ENCODE data around the gene ASB5. TPM values are rescaled to one million over a fixed set of nuclear protein-coding genes. Genes with fewer than 3 reads are reported as not detected.
"Not testable (repeated sequence)": the region's sequence is repeated elsewhere in the genome, so short reads cannot be mapped to it uniquely, and the experiment has no call there.

ASB5 gene
- total RNA-seq, 1 donor from 2014 or later = not detected

GRCh38 chr4:176279560-176279959 is 10.5 kb upstream of the ASB5 start:
- not testable (repeated sequence) for ATAC-seq; DNase-seq (ENCODE audit: low spot score)

DNA sequence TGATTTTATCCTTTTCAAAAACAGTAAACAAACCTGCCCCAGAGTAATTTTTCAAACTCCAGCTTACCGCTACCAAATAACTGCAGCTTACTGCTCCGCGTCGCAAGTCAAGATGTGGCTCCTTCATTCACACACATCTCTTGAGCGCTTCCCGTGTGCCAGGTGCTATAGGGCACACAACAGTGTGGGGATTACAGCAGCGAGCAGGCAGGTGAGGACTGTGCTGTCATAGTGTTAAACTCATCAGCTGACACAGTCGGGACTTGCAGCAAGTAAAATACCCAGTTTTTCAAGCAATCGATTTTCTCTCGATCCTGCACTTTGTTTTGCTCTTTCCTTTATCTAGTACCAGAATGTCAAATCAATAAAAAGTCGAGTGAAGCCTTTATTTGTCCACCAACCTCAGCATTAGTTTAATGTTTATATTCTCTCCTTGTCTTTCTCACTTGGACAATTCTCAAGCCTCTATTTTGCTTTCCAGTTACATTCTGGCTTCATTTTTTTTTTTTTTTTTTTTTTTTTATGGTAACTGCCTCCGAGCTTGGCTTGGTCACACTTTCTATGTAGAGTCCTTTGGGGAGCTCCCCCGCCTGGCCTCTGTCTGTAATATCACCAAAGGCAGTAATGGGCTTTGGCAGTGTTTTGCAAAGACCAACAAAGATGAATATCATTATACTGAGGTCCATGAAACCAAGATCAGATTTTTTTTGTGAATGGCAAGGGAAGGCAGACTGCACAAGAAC is 8.3 kb upstream of the ASB5 start:
- ATAC-seq = peak; percentile 99
- peak; percentile 49 for DNase-seq (ENCODE audit: low spot score)

GRCh38 chr4:176276710-176277109 is 7.7 kb upstream of the ASB5 start:
- no peak for DNase-seq (ENCODE audit: low spot score)
- no peak for ATAC-seq

GRCh38 chr4:176274441-176274840 is 5.4 kb upstream of the ASB5 start:
- DNase-seq (ENCODE audit: low spot score) (no peak), ATAC-seq (no peak)

GRCh38 chr4:176273736-176274135 is 4.7 kb upstream of the ASB5 start:
- DNase-seq (ENCODE audit: low spot score) = no peak
- ATAC-seq = no peak

DNA sequence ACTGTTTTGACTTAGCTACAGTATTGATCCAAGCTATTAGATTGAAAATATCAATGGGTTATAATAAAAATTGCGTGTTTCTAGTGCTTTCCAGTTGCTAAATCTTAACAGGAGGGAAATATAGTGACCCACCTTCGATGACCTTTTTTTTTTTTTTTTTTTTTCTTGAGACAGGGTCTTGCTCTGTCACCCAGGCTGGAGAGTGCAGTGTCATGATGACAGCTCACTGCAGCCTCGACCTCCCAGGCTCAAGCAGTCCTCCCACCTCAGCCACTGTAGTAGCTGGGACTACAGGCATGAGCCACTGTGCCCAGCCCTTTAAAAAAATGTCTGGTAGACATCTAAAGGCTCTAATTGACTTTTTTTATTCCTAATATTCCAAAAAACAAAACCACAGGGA is 3.8 kb upstream of the ASB5 start:
- DNase-seq (ENCODE audit: low spot score) = no peak
- ATAC-seq = no peak

DNA sequence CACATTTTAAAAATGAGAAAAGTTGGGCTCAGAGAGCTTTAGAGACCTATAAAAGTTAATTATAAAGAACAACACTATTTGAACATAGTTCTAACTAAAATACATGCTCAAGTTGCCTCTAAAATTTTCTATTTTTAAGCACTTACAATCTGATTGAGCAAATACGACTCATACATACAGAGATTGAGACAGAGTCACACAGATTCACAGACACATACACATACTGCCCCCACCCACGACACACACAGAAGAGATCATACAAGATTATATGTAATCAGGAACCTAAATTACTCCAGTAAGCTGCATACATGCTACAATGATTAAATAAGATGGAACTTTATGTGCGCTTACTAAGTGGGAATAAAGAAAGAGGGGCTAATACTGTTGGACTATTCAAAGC is 2.7 kb upstream of the ASB5 start:
- DNase-seq (ENCODE audit: low spot score) (no peak), ATAC-seq (no peak)

DNA sequence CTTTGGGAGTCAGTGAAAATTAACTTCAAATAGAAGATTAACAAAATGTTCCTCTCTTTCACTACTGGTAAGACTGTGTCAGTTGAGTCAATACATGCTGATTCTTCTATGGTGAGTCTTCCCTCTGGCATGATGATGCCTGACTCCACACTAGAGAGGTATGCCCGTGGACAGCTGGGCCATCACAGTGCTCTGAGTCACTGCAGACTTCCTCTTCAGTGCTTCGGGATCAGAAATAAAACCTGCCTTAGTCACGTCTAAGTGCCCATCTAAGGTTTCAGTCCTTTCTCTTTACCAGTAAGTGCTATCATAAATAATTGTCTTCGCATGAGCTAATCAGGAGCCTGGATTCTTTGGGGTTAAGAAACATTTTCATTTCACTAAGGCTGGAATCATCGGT is 1.6 kb upstream of the ASB5 start:
- ATAC-seq = no peak
- DNase-seq (ENCODE audit: low spot score) = no peak

- ATAC-seq (no peak), DNase-seq (ENCODE audit: low spot score) (no peak)
Measured at GRCh38 chr4:176266026-176266425, 3.0 kb downstream of the ASB5 start.

DNA sequence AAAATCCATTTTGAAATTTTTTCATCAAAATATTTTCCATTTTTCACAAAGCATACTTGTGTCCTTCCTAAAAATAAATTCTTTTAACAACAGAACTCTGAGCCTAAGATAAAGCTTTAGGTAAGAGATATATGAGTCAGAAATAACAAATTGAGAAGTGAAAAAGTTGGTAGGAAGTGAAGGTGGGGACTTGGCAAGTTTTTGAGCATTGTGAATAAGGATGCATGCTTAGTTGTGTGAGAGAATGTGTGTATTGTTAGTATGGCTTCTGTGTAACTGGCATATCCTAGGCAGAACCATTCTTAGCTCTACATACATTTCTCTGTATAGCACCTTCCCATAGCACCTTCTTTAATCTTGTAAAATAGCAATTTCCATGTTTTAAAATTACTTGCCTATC is 6.8 kb downstream of the ASB5 start:
- ATAC-seq (no peak), DNase-seq (ENCODE audit: low spot score) (no peak)

- ATAC-seq (no peak), DNase-seq (ENCODE audit: low spot score) (no peak)
Measured at GRCh38 chr4:176261481-176261880, 7.5 kb downstream of the ASB5 start.

DNA sequence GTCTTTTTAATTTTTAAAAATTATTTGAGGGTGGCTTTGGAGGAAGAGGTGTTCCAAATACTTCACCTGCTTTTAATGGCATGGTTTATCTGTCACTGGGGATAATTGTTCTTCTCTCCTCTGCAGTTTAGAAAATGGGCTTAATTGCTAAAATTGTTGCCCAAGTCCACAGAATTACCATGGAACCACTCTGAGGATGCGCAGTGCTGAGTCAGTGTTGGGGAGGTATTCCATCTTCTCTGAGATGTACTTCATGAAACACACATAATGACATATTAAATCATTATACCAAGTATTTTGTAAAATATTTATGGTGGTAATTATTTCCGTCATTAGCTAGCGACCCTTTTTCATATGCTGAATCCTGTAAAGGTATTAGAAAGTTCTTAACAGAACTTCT is 8.0 kb downstream of the ASB5 start:
- ATAC-seq (no peak), DNase-seq (ENCODE audit: low spot score) (no peak)

GRCh38 chr4:176259330-176260090 is 9.5 kb downstream of the ASB5 start:
- DNase-seq (ENCODE audit: low spot score) = no peak

GRCh38 chr4:176258135-176258534 is 10.9 kb downstream of the ASB5 start:
- ATAC-seq (no peak), DNase-seq (ENCODE audit: low spot score) (no peak)

More at GRCh38 chr4:176259330-176260090, 9.5 kb downstream of the ASB5 start:
- no peak for ATAC-seq

DNA sequence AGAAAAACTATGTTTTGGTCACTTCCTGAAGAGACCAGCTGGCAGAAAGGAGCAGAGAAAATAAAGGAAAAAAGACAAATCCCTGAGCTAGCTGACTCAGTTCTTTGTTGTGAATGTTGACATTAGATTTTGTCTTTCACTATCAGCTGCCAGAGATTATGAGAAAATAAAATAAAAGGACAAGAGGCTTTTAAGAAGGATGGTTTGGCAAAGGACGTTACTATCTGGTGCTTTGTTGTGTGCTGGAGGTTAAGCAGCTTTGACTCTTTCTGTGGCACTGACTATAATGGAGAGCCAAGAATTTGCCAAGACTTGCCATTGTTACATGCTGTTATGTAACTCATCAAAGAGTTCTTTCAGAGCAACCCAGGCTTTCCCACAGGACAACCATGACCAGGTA is 12.1 kb downstream of the ASB5 start:
- no peak for DNase-seq (ENCODE audit: low spot score)
- ATAC-seq = no peak

DNA sequence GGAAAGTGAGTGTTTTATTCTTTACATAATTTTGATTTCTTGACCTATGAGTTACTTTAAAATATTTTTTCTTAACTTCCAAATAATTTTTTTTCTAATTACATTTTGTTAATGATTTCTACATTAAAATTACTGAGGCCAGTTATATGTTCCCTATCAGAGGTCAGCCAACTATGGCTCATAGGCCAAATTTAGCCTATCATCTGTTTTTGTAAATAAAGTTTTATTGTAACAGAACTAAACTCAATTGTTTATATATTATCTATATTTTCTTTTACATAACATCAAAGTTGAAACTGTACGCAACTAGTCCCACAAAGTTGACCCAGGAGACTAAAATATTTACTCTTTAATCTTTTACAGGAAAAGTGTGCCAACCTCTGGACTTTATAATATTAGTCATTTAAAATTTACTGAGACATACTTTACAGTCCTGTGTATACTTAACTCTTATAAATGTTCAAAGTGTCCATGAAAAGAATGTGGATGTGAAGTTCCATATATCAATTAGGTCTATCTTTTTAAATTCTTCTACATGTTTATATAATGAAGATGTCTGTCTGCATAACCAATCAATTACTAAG is 26.2 kb downstream of the ASB5 start:
- DNase-seq (ENCODE audit: low spot score) = no peak
- ATAC-seq = no peak

DNA sequence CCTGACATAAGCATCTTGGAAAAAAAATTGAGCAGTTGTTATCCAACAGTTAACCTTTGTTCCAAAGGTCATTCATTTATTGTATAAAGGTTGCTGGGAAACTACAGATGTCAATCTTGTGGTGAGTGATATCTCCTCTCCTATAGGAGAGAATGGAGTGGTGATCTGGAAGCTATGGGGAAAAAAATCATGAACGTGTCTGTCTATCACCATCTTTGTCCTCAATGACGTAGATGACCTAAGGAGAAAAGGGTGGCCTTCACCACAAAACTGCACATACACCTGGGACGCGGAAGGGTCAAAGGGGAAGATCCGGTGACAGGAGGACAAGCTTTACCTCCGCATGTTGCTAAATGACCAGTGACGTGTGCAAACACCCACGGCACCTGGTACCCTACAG is 27.3 kb downstream of the ASB5 start:
- ATAC-seq = no peak
- DNase-seq (ENCODE audit: low spot score) = no peak

DNA sequence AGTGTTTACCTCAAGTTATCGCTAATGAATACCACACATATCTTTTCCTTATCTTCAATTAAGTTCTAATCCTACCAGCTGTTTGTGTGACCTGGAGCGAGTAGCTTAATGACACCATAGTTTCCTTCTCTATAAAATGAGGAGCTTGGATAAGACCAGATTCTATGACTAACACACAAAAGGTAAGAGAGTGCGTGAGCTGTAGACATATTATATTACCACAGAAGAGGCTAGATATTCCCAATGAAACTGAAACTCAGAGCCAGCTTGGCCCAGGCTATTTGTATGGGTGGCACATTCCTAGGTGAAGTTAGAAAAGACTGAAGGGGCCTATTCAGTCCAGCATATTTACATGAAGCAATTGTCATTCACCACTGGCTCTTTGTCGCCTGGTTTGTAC is 30.2 kb downstream of the ASB5 start:
- DNase-seq (ENCODE audit: low spot score) = no peak

DNA sequence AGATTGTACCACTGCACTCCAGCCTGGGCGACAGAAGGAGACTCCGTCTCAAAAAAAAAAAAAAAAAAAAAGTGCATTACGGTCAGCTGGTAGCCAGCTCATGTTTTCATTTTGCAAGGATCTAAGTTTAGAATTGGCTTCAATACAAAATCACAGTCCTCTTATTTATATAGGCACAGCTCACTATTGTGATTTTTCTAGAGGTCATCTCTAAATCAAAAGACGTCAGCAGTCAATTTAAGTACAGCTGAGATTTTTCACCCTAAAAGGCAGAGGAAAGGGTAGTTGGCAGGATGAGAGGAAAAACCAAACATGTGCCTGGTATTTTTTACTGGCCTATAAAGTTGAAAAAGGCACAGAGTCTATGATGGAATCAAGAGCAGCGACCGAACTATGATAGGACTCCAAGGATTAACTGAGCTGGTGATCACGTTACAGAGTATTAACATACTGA is 30.8 kb downstream of the ASB5 start:
- no peak for ATAC-seq
- no peak for DNase-seq (ENCODE audit: low spot score)

More for the DNA sequence above, 30.2 kb downstream of the ASB5 start:
- no peak for ATAC-seq

DNA sequence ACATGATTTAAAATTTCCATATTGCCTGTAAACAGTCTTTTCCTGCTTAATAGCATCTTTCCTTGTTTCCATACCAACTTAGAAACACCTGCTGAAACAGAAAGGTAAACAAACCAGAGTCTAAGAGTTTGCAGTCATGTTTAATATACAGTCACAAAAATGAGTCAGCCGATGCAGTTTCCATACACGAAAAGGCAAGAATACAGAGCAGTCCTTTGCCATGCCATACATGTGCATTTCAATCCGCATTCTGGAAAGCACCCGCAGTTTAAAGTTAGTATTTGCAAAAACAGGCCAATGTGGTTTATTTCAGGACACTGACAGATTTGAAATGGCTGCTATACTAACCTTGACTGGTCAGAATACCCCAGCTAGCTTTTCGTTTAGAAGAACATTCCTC is 32.1 kb downstream of the ASB5 start:
- no peak for DNase-seq (ENCODE audit: low spot score)
- ATAC-seq = no peak

DNA sequence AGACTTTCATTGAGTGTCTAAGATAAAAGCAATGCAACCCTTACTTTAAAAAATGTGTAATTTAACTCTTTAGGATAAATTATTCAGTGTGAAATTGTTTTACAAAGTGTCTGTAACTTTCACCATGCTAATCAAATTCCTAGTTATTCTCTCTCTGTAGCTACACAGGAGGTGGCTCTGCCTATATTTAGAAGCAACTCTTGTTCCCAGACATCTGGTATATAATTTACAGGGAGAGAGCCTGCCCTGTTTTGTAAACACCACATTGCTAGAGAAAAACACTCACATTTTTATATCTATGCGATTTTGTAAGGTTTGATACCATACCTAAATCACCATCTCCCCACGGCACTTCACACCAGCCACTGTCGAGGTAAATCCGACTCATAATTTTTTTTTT is 38.2 kb downstream of the ASB5 start:
- DNase-seq (ENCODE audit: low spot score) = no peak
- no peak for ATAC-seq

DNA sequence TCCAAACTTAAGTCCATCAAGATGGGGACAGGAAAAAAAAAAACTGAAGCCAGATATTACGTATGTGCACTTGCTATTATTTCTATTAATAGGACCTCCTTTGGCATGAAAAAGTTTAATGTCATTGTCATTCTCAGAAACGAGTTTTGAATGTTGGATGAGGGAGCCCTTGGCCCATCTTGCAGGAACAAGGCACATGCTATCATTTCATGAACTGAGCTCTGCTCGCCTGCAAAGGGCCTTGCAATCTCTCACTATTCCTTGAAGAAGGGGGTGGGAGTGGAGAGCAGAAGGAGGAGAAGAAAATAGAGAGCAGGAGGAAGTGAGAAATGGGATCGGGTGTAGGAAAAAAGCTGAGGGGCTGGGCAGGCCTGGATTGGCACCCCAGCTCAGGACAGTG is 39.4 kb downstream of the ASB5 start:
- ATAC-seq = no peak

More for the DNA sequence above, 39.4 kb downstream of the ASB5 start:
- DNase-seq (ENCODE audit: low spot score) = no peak
